CD4-positive, alpha-beta T cell treated with Interleukin-2 at 100 ng/mL for 4 hours (primary cell): ENCODE results near the gene RGS7.
"Not testable (repeated sequence)": the region's sequence is repeated elsewhere in the genome, so short reads cannot be mapped to it uniquely, and the experiment has no call there.

Experiments
- DNase-seq: peaks from one replicate; pipeline ENCODE4 v3.0.0-alpha.2; 2020; ENCODE audit warnings: low spot score

RGS7 gene

GRCh38 chr1:241208910-241209379 is 148.1 kb downstream of the RGS7 start:
- no peak for DNase-seq

DNA sequence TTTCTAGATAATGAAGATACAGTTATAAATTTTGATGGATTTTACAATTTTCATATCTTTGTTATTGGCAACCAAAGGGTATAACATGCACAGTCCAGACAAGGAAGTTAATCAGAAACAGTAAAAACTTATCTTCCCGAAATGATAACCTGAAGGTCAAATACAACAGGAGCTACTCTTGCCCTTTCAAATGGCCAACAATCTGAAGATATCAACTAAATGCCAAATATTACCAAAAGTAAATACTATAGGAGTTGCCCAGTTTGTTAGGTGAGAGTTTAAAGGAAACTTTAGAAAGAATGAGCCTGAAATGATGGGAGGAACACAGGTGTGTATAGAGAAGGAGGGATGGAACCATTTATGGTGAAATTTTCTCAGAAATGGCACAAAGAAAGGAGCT is 153.2 kb downstream of the RGS7 start:
- DNase-seq: no peak

DNA sequence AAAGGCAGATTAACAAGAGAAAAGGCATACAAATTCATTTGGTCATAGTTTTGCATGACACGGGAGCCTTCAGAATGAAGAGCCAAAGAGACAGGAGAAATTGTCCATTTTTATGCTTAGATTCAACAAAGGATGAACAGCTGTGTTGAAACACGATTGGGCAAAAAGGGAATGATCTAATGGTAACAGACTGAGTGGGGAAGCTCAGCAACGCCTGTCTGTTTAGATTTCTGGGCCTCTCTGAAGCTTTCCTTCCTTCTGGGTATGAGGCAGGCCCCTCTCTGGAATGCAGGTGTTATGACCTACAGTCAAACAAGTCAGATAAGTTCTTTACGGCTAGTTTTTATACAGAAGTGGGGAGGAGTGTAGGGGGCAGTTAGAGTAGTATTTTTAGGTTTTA is 154.6 kb downstream of the RGS7 start:
- no peak for DNase-seq

DNA sequence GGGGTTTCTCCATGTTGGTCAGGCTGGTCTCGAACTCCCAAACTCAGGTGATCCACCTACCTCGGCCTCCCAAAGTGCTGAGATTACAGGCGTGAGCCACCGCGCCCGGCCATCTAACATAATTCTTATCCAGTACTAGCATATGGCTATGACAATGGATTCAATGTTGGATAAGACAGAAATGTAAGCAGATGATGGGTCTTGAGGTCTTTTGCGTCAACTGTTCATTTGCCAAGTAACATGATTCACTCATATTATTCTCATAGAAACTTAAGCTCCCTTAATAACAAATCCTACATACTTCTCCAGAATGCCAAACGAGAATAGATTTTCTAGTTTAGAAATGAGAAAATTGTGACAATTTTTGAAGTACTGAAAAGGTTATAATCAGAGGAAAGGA is 170.3 kb downstream of the RGS7 start:
- no peak for DNase-seq

DNA sequence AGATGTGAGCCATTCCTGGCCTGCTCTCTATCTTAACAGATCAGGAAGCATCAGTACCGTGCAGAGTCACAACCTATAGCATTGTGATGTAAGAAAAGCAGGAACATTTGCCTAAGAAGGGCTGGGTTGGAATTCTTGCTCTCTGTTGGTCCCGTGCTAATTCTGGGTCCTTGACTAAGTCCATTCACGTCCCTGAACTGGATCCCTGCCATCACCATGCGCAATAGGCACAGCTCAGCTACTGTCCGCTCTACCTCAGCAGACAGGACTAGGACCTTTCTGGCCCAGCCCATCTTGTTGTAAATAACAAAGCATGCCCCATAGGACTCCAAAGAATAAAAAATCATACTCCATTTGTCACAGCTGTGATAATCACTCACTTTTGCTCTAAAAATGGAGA is 175.0 kb downstream of the RGS7 start:
- no peak for DNase-seq

DNA sequence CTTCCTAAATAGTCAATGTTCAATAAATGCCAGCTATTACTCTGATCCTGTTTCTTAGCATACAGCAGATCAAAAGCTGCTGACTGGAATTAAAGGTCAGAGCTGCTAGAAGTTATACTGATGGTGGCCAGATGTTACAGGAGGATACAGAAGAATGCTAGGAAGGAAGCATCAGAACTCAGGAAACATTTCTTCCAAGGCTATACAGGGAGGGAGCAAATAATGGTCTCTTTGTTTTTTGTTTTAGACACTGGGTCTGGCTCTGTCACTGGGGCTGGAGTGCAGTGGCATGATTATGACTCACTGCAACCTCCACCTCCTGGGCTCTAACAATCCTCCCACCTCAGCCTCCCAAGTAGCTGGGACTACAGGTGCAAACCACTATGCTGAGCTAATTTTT is 175.5 kb downstream of the RGS7 start:
- no peak for DNase-seq

DNA sequence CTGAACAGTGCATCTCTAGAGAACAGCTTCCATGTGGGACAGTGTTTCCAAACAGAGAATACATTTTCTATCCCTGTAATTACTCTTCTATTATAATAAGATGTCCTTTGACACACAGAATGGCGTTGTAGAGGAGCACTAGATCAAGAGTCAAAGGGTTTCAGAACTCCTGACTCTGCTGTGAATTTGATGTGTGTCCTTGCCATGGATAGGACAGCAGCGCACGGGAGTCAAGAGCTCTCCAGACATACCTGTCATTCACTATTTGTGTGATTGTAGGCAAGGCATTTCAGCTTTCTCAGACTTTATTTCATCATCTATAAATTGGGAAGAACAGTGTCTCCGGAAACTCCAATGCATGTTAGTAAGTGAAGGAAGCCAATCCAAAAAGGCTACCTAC is 176.4 kb downstream of the RGS7 start:
- no peak for DNase-seq

- DNase-seq: no peak
Observed at GRCh38 chr1:241177660-241178059, 179.3 kb downstream of the RGS7 start.

GRCh38 chr1:241172486-241172885 is 184.5 kb downstream of the RGS7 start:
- no peak for DNase-seq

DNA sequence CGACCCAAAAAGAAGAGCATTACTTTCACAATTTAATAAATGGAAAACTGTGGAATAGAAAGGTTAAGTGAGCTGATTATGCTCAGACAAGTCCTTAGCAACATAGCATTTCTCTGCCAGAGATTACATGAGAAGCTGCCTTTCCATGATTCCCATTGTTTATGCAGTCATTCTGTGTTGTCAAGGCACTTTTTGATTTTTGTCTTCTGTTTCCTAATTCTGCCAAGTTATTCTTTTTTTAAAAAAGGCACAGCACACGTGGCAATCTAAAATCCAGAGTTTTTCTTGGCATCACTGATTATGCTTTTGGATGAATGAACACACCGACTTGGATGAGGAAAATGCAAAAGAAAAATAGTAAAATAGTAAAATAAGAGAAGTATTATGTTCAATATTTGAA is 185.0 kb downstream of the RGS7 start:
- no peak for DNase-seq

DNA sequence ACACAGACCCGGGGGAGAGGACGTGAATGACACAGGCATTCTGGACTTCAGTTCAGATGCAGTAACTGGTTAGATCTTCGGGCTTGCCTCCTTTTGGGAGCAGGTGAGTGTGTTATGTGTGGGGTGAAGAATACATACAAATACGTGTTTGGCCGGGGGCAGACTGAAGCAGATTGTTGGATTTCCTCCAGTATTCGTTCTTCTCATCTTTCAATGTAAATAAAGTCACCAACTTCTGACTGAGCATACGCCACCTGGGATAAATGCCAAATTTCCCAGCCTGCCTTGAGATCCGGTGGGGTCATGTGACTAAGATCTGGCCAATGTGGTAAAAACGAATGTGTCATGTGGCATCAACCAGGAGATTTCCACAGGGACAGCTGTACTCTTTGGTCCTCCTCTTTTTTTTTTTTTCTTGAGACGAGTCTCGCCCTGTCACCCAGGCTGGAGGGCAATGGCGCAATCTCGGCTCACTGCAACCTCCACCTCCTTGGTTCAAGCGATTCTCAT is 189.8 kb downstream of the RGS7 start:
- no peak for DNase-seq

DNA sequence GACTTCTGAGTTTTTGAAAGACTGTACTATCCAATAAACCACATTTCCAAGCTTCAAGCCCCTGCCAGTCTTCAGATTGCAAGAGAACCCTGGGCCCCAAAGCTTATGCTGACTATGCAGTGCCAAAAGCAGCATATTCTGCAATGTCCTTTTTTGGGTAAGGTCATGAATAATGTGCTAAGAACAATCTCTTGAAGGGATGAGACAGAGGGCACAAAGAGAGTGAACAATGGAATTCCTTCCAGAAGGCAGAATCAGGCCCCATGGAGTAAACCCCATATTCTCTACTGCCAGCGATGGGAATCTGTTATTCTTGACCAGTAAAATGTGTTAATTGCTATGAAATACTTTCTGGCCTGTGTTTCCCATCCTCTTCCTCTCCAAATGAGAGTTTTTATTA is 190.4 kb downstream of the RGS7 start:
- DNase-seq: no peak

- not testable (repeated sequence) for DNase-seq
Observed at GRCh38 chr1:241165256-241165655, 191.7 kb downstream of the RGS7 start.

- no peak for DNase-seq
Observed at GRCh38 chr1:241163363-241163762, 193.6 kb downstream of the RGS7 start.

DNA sequence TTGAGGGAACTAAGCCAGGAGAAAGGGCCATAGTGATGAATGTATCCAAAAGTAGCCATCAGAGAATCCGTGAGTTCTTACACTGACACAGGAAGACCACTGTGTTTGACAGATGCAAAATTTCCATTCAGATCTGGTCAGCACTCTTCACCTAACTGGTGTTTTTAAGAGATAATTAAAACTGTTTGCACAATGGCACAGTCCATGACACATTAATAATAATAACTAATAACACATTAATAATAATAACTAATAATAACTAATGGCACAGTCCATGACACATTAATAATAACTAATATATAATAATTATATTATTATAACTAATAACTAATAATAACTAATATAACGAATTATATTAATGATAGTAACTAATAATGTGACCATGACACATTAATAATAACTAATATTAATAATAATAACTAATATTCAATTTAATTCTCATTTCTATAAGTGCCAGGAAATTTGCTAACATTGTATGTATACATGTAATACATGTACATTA is 195.8 kb downstream of the RGS7 start:
- DNase-seq: no peak

DNA sequence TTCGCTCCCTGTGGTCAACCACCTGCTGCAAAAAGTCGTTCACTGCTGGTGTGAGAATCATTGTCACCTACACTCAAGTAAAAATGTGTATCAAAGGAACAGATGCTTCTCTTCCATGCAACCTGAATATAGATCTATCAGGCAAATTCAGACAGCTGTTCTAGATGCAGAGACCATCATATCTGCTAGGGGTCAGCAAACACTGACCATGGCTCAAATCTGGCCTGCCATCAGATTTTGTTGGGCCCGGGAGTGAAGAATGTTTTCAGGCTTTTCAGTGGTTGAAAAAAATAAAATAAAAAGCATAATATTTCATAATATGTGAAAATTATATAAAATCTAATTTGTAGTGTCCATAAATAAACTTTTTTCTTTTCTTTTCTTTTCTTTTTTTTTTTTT is 199.6 kb downstream of the RGS7 start:
- no peak for DNase-seq

GRCh38 chr1:241156231-241156965 is 200.6 kb downstream of the RGS7 start:
- no peak for DNase-seq

DNA sequence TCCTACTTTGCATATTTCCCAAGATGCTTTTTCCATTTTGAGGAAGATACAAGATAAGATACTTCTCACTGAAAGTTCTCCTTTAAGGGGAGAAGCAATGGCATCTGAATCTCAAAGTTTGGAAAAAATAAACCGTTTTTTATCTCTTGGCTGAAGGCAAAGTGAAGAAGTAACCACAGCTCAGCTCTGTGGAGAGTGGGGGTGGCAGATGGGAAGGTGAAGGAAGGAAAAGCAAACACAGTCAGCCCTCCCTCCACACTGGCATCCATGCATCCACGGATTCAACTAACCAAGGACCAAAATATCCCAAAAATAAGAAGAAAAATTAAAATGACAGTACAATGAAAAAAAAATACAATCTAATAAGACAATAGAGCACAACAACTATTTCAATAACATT is 211.1 kb downstream of the RGS7 start:
- DNase-seq: no peak

DNA sequence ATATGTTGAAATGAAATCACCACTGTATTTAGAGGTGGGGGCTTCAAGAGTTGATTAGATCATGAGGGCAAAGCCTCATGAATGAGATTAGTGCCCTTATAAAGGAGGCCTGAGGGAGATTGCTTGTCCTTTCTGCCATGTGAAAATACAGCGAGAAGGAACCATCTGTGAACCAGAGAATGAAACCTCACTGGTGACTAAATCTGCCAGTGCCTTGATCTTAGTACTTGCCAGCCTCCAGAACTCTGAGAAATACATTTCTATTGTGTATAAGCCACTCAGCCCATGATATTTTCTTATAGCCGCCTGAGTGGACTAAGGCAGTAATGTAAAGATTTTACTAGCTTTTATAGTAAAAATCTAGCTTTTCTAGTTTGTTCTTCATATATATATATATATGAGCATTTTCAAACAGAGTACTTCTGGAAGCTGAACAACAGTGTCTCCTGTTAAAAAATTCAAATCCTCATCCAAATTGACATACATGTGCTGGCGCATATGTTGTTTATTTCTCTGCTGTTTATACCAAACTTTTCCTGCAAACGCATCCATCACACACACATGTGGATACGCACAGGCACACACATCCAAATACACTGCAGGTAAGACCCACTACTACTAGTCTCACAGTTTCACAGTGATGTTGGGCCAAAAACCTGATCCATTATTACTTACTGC is 213.1 kb downstream of the RGS7 start:
- no peak for DNase-seq

- no peak for DNase-seq
Observed at GRCh38 chr1:241142493-241142892, 214.5 kb downstream of the RGS7 start.

GRCh38 chr1:241141646-241142045 is 215.4 kb downstream of the RGS7 start:
- not testable (repeated sequence) for DNase-seq

DNA sequence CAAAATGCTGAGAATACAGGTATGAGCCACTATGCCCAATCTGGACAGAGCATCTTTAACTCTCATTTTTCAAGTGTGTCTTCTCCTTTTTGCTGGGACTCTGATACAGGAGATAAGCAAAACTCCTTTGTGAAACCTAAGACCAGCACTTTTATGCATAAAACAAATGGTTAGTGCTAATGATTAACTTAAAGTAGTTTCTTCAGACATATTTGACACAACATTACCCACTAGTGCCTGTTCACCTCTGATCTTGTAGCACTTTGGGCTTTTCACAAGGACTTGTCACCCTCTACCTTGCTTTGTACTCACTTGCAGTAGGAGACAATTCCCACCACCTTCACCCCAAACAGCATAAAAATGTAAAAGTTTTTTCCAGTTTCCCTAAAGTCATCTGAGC is 216.3 kb downstream of the RGS7 start:
- no peak for DNase-seq

GRCh38 chr1:241139047-241139446 is 218.0 kb downstream of the RGS7 start:
- no peak for DNase-seq
